ENCODE measurements around the gene PDE3A. TPM values are rescaled to one million over a fixed set of nuclear protein-coding genes. Genes with fewer than 3 reads are reported as not detected.
A peak's percentile ranks its signal among the peaks of the same experiment; 100 is the strongest.

The PDE3A gene
- total and polyA plus RNA-seq, 4 experiments from 2014 or later: not detected

GRCh38 chr12:20577054-20577453 lies 208.7 kb downstream of the PDE3A start:
- POLR2A ChIA-PET (ENCODE audit: partially characterized antibody): no interaction called here
- Histone ChIP-seq H3K27me3 (ENCODE audit: insufficient read depth, low read length) (no peaks in the 10 kb centered on the region), H3K4me3 (ENCODE audit: low read length in 2 of 2) (no peak overlapping the region), H3K27ac (ENCODE audit: low read depth, low read length) (no peak overlapping the region), H3K9me3 (ENCODE audit: control insufficient read depth in 1 of 2, low read length in 2 of 2) (no peaks in the 10 kb centered on the region), H3K36me3 (ENCODE audit: insufficient read depth, low read length) (no peaks in the 10 kb centered on the region), H3K4me1 (ENCODE audit: insufficient read depth, low read length) (no peaks in the 10 kb centered on the region)
- Mint-ChIP-seq H3K36me3 (no peaks in the 10 kb centered on the region), H3K4me3 (no peak overlapping the region), H3K27me3 (no peaks in the 10 kb centered on the region), H3K4me1 (no peaks in the 10 kb centered on the region), H3K27ac (no peak overlapping the region), H3K9me3 (peaks cover 0 to 2% (median 0%) of the 10 kb centered on the region in 8 donors)
- intact Hi-C loops (cut with micrococcal nuclease): no loop called here
- CTCF ChIA-PET (ENCODE audit: partially characterized antibody): no interaction called here
- DNase-seq: no peak

- Histone ChIP-seq H3K27ac (ENCODE audit: low read depth, low read length) (no peak overlapping the region), H3K4me1 (ENCODE audit: insufficient read depth, low read length) (no peaks in the 10 kb centered on the region), H3K36me3 (ENCODE audit: insufficient read depth, low read length) (no peaks in the 10 kb centered on the region), H3K9me3 (ENCODE audit: control insufficient read depth in 1 of 2, low read length in 2 of 2) (no peaks in the 10 kb centered on the region), H3K27me3 (ENCODE audit: insufficient read depth, low read length) (no peaks in the 10 kb centered on the region), H3K4me3 (ENCODE audit: low read length in 2 of 2) (no peak overlapping the region)
- no peaks in the 10 kb centered on the region for H3K4me1 Mint-ChIP-seq
- H3K27me3 Mint-ChIP-seq: no peaks in the 10 kb centered on the region
- H3K36me3 Mint-ChIP-seq: no peaks in the 10 kb centered on the region
- H3K27ac Mint-ChIP-seq: no peak overlapping the region
- ChIA-PET POLR2A (ENCODE audit: partially characterized antibody) (no interaction called here), CTCF (ENCODE audit: partially characterized antibody) (no interaction called here)
- intact Hi-C loops (cut with micrococcal nuclease): no loop called here
- DNase-seq: no peak
- H3K4me3 Mint-ChIP-seq: no peak overlapping the region
- H3K9me3 Mint-ChIP-seq: peaks cover 0 to 2% (median 0%) of the 10 kb centered on the region in 8 donors
These were observed 209.8 kb downstream of the PDE3A start for GRCh38 chr12:20578142-20578541.

- H3K27ac ChIP-seq (ENCODE audit: low read depth, low read length): no peak overlapping the region
- H3K4me1 ChIP-seq (ENCODE audit: insufficient read depth, low read length): no peaks in the 10 kb centered on the region
- ChIA-PET CTCF (ENCODE audit: partially characterized antibody) (no interaction called here), POLR2A (ENCODE audit: partially characterized antibody) (no interaction called here)
- Mint-ChIP-seq H3K4me1 (no peaks in the 10 kb centered on the region), H3K36me3 (no peaks in the 10 kb centered on the region), H3K27ac (no peak overlapping the region), H3K27me3 (peaks cover 0 to 1% of the 10 kb centered on the region in 2 donors), H3K4me3 (no peak overlapping the region), H3K9me3 (no peaks in the 10 kb centered on the region)
- intact Hi-C loops (cut with micrococcal nuclease): no loop called here
- H3K27me3 ChIP-seq (ENCODE audit: insufficient read depth, low read length): no peaks in the 10 kb centered on the region
- H3K36me3 ChIP-seq (ENCODE audit: insufficient read depth, low read length): no peaks in the 10 kb centered on the region
- H3K9me3 ChIP-seq (ENCODE audit: control insufficient read depth in 1 of 2, low read length in 2 of 2): no peaks in the 10 kb centered on the region
- H3K4me3 ChIP-seq (ENCODE audit: low read length in 2 of 2): no peak overlapping the region
- no peak for DNase-seq
These were observed 216.8 kb downstream of the PDE3A start for GRCh38 chr12:20585055-20585625.

- H3K9me3 ChIP-seq (ENCODE audit: control insufficient read depth in 1 of 2, low read length in 2 of 2): no peaks in the 10 kb centered on the region
- Mint-ChIP-seq H3K9me3 (no peaks in the 10 kb centered on the region), H3K27me3 (peaks cover 0 to 1% of the 10 kb centered on the region in 2 donors), H3K4me3 (no peak overlapping the region), H3K36me3 (no peaks in the 10 kb centered on the region), H3K27ac (no peak overlapping the region), H3K4me1 (no peaks in the 10 kb centered on the region)
- no peak for DNase-seq
- no peak overlapping the region for H3K4me3 ChIP-seq (ENCODE audit: low read length in 2 of 2)
- ChIA-PET POLR2A (ENCODE audit: partially characterized antibody) (no interaction called here), CTCF (ENCODE audit: partially characterized antibody) (no interaction called here)
- H3K4me1 ChIP-seq (ENCODE audit: insufficient read depth, low read length): no peaks in the 10 kb centered on the region
- intact Hi-C loops (cut with micrococcal nuclease): no loop called here
- no peaks in the 10 kb centered on the region for H3K36me3 ChIP-seq (ENCODE audit: insufficient read depth, low read length)
- no peak overlapping the region for H3K27ac ChIP-seq (ENCODE audit: low read depth, low read length)
- no peaks in the 10 kb centered on the region for H3K27me3 ChIP-seq (ENCODE audit: insufficient read depth, low read length)
These were observed 217.6 kb downstream of the PDE3A start for GRCh38 chr12:20585913-20586312.

DNA sequence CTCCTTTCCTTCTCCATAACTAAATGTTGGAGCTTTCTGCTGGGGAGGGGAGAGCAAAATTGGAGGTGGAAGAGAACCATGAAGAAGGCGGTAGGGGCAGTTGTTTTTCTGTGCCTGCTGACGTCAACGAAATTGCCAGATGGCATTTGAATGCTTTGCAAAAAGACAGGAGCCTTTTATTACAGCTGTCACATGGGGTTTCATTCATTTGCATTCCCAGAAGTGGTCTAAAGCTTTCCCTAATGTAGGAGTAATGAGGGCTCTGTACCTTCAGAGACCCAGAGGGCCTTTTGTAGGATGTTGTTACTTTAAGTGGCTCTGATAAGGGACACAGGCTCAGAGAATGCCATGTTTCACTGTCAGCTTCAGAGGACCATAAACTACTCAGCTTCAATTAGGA lies 219.7 kb downstream of the PDE3A start:
- H3K4me1 Mint-ChIP-seq: no peaks in the 10 kb centered on the region
- H3K36me3 Mint-ChIP-seq: no peaks in the 10 kb centered on the region
- DNase-seq: no peak
- ChIA-PET CTCF (ENCODE audit: partially characterized antibody) (no interaction called here), POLR2A (ENCODE audit: partially characterized antibody) (no interaction called here)
- Histone ChIP-seq H3K27me3 (ENCODE audit: insufficient read depth, low read length) (no peaks in the 10 kb centered on the region), H3K4me1 (ENCODE audit: insufficient read depth, low read length) (no peaks in the 10 kb centered on the region), H3K36me3 (ENCODE audit: insufficient read depth, low read length) (no peaks in the 10 kb centered on the region), H3K4me3 (ENCODE audit: low read length in 2 of 2) (no peak overlapping the region), H3K27ac (ENCODE audit: low read depth, low read length) (no peak overlapping the region), H3K9me3 (ENCODE audit: control insufficient read depth in 1 of 2, low read length in 2 of 2) (no peaks in the 10 kb centered on the region)
- no peak overlapping the region for H3K27ac Mint-ChIP-seq
- H3K9me3 Mint-ChIP-seq: no peaks in the 10 kb centered on the region
- intact Hi-C loops (cut with micrococcal nuclease): no loop called here
- no peak overlapping the region for H3K4me3 Mint-ChIP-seq
- H3K27me3 Mint-ChIP-seq: peaks cover 0 to 1% of the 10 kb centered on the region in 2 donors

DNA sequence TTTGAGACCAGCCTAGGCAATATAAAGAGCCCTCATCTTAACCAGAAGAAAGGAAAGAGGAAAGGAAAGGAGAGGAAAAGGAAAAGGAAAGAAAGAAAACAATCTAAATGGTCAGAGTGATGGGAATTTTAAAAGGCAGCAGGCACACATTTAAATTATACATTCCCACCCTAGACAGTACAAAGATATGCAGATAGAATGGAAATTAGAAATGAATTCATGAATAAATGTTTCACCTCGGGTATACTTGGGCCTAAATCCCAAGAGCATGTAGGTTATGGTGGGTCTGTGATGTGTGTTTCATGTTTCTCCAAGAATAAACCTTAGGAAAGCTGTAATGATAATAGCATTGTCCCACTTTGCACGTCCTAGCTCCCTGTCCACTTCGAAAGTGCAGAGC lies 222.2 kb downstream of the PDE3A start:
- peaks cover 0 to 1% of the 10 kb centered on the region in 2 donors for H3K27me3 Mint-ChIP-seq
- no peak for DNase-seq
- Histone ChIP-seq H3K27ac (ENCODE audit: low read depth, low read length) (no peak overlapping the region), H3K9me3 (ENCODE audit: control insufficient read depth in 1 of 2, low read length in 2 of 2) (no peaks in the 10 kb centered on the region), H3K36me3 (ENCODE audit: insufficient read depth, low read length) (no peaks in the 10 kb centered on the region), H3K27me3 (ENCODE audit: insufficient read depth, low read length) (no peaks in the 10 kb centered on the region), H3K4me1 (ENCODE audit: insufficient read depth, low read length) (no peaks in the 10 kb centered on the region), H3K4me3 (ENCODE audit: low read length in 2 of 2) (no peak overlapping the region)
- peak overlapping the region in 1 of 7 donors; percentile 49 for H3K27ac Mint-ChIP-seq
- H3K4me3 Mint-ChIP-seq: no peak overlapping the region
- ChIA-PET CTCF (ENCODE audit: partially characterized antibody) (no interaction called here), POLR2A (ENCODE audit: partially characterized antibody) (no interaction called here)
- H3K9me3 Mint-ChIP-seq: no peaks in the 10 kb centered on the region
- intact Hi-C loops (cut with micrococcal nuclease): no loop called here
- no peaks in the 10 kb centered on the region for H3K4me1 Mint-ChIP-seq
- no peaks in the 10 kb centered on the region for H3K36me3 Mint-ChIP-seq

- Histone ChIP-seq H3K27me3 (ENCODE audit: insufficient read depth, low read length) (no peaks in the 10 kb centered on the region), H3K9me3 (ENCODE audit: control insufficient read depth in 1 of 2, low read length in 2 of 2) (no peaks in the 10 kb centered on the region), H3K27ac (ENCODE audit: low read depth, low read length) (no peak overlapping the region), H3K36me3 (ENCODE audit: insufficient read depth, low read length) (no peaks in the 10 kb centered on the region), H3K4me1 (ENCODE audit: insufficient read depth, low read length) (no peaks in the 10 kb centered on the region), H3K4me3 (ENCODE audit: low read length in 2 of 2) (no peak overlapping the region)
- ChIA-PET POLR2A (ENCODE audit: partially characterized antibody) (interaction anchor here (0.8 kb wide), 1 partner anchor 27 kb away, joined by 3 read pairs; no protein-coding TSS in a partner anchor), CTCF (ENCODE audit: partially characterized antibody) (no interaction called here)
- H3K27ac Mint-ChIP-seq: no peak overlapping the region
- H3K4me1 Mint-ChIP-seq: no peaks in the 10 kb centered on the region
- no peaks in the 10 kb centered on the region for H3K36me3 Mint-ChIP-seq
- H3K9me3 Mint-ChIP-seq: no peaks in the 10 kb centered on the region
- no peak overlapping the region for H3K4me3 Mint-ChIP-seq
- DNase-seq: no peak
- intact Hi-C loops (cut with micrococcal nuclease): no loop called here
- no peaks in the 10 kb centered on the region for H3K27me3 Mint-ChIP-seq
These were observed 224.2 kb downstream of the PDE3A start for GRCh38 chr12:20592556-20592955.

GRCh38 chr12:20593611-20594010 lies 225.3 kb downstream of the PDE3A start:
- CTCF ChIA-PET (ENCODE audit: partially characterized antibody): no interaction called here
- Histone ChIP-seq H3K36me3 (ENCODE audit: insufficient read depth, low read length) (no peaks in the 10 kb centered on the region), H3K9me3 (ENCODE audit: control insufficient read depth in 1 of 2, low read length in 2 of 2) (no peaks in the 10 kb centered on the region), H3K27me3 (ENCODE audit: insufficient read depth, low read length) (no peaks in the 10 kb centered on the region), H3K27ac (ENCODE audit: low read depth, low read length) (no peak overlapping the region), H3K4me1 (ENCODE audit: insufficient read depth, low read length) (no peaks in the 10 kb centered on the region), H3K4me3 (ENCODE audit: low read length in 2 of 2) (no peak overlapping the region)
- POLR2A ChIA-PET (ENCODE audit: partially characterized antibody): no interaction called here
- Mint-ChIP-seq H3K4me1 (no peaks in the 10 kb centered on the region), H3K4me3 (no peak overlapping the region), H3K9me3 (no peaks in the 10 kb centered on the region), H3K36me3 (no peaks in the 10 kb centered on the region), H3K27me3 (no peaks in the 10 kb centered on the region), H3K27ac (no peak overlapping the region)
- DNase-seq: no peak
- intact Hi-C loops (cut with micrococcal nuclease): no loop called here
